ENCODE measurements around the gene CPB2.

Gene CPB2

DNA sequence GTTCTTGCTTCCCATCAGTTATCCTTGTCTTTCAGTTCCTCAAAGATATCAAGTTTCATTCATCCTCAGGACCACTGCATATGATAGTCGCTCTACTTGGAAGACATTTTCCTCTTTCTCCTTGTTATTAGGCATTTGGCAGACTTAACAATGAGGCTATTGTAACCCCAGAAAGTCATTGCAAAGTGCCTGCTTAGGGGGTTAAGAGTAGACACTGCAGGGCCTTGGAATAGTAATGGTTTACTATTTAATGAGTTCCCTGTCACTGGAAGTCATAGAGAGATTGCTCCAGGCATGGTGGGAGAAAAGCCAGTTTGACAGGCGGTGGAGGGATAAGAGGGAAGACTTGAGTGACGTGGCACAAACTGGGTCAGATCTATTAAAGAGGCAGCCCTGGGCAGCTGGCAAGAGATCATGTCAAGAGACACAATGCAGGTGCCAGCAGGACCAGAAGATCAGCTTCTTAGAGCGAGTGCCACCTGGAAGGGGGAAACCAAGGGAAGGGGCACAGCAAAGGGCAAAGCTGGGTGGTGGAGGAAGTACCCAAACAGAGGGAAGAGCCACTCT, 16.8 kb upstream of the CPB2 start:
- Histone ChIP-seq H3K27ac (ENCODE audit: low read depth, low read length) (no peak overlapping the region), H3K79me2 (ENCODE audit: control insufficient read depth, low read length) (no peaks in the 10 kb centered on the region), H4K20me1 (ENCODE audit: control insufficient read depth, insufficient read depth, low read depth, low read length) (peaks cover 8% of the 10 kb centered on the region; the same call in 1 of the 2 replicates), H3K9me2 (replicated peaks; ENCODE audit: control insufficient read depth, low read length) (no peaks in the 10 kb centered on the region), H3K36me3 (ENCODE audit: control insufficient read depth, low read length) (peaks cover 13% of the 10 kb centered on the region), H3K4me2 (ENCODE audit: low read length) (no peak overlapping the region), H3F3A (ENCODE audit: control insufficient read depth, insufficient read depth) (peaks cover 14% of the 10 kb centered on the region), H3K4me3 (ENCODE audit: low read length) (no peak overlapping the region), H3K9me3 (ENCODE audit: control insufficient read depth, insufficient read depth, low read length) (no peaks in the 10 kb centered on the region), H3K4me1 (ENCODE audit: control insufficient read depth, low read length) (peaks cover 14% of the 10 kb centered on the region), H3K27me3 (ENCODE audit: control insufficient read depth, low read length) (peaks cover 13% of the 10 kb centered on the region)
- TF ChIP-seq, protein P1, sequence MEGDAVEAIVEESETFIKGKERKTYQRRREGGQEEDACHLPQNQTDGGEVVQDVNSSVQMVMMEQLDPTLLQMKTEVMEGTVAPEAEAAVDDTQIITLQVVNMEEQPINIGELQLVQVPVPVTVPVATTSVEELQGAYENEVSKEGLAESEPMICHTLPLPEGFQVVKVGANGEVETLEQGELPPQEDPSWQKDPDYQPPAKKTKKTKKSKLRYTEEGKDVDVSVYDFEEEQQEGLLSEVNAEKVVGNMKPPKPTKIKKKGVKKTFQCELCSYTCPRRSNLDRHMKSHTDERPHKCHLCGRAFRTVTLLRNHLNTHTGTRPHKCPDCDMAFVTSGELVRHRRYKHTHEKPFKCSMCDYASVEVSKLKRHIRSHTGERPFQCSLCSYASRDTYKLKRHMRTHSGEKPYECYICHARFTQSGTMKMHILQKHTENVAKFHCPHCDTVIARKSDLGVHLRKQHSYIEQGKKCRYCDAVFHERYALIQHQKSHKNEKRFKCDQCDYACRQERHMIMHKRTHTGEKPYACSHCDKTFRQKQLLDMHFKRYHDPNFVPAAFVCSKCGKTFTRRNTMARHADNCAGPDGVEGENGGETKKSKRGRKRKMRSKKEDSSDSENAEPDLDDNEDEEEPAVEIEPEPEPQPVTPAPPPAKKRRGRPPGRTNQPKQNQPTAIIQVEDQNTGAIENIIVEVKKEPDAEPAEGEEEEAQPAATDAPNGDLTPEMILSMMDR (IDR thresholded peaks at IDR 0.05; ENCODE audit: low read depth, low read length, poor library complexity, severe bottlenecking) = no peak
- TF ChIP-seq EZH2phosphoT487 (IDR thresholded peaks at IDR 0.05; ENCODE audit: borderline replicate concordance, low read length) = no peak

DNA sequence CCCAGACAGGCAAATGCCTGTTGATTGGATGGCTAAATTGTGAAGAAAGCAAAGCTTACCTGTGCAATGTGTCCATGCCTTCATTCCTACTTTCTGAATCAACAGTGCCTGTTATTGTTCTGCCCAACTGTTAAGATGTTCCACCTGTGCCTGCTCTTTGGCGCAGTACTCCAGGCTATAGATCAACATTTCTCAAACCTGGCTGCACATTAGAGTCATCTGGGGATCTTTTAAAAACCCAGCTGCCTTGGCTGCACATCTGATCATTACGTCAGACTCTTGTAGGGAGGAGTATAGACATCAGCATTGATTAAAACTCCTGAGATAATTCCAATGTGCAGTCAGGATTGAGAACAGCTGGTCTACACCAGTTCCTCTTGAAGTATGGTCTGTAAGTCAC, 16.2 kb upstream of the CPB2 start:
- Histone ChIP-seq H3K4me3 (ENCODE audit: low read length) (no peak overlapping the region), H3F3A (ENCODE audit: control insufficient read depth, insufficient read depth) (peaks cover 11% of the 10 kb centered on the region), H3K27me3 (ENCODE audit: control insufficient read depth, low read length) (peaks cover 13% of the 10 kb centered on the region), H3K4me2 (ENCODE audit: low read length) (no peak overlapping the region), H3K9me3 (ENCODE audit: control insufficient read depth, insufficient read depth, low read length) (no peaks in the 10 kb centered on the region), H3K9me2 (replicated peaks; ENCODE audit: control insufficient read depth, low read length) (no peaks in the 10 kb centered on the region), H4K20me1 (ENCODE audit: control insufficient read depth, insufficient read depth, low read depth, low read length) (peaks cover 3% of the 10 kb centered on the region; the same call in 1 of the 2 replicates), H3K79me2 (ENCODE audit: control insufficient read depth, low read length) (no peaks in the 10 kb centered on the region), H3K36me3 (ENCODE audit: control insufficient read depth, low read length) (peaks cover 6% of the 10 kb centered on the region), H3K4me1 (ENCODE audit: control insufficient read depth, low read length) (peaks cover 10% of the 10 kb centered on the region), H3K27ac (ENCODE audit: low read depth, low read length) (no peak overlapping the region)
- TF ChIP-seq, protein P1 (IDR thresholded peaks at IDR 0.05; ENCODE audit: low read depth, low read length, poor library complexity, severe bottlenecking) = no peak
- TF ChIP-seq EZH2phosphoT487 (IDR thresholded peaks at IDR 0.05; ENCODE audit: borderline replicate concordance, low read length) = no peak

DNA sequence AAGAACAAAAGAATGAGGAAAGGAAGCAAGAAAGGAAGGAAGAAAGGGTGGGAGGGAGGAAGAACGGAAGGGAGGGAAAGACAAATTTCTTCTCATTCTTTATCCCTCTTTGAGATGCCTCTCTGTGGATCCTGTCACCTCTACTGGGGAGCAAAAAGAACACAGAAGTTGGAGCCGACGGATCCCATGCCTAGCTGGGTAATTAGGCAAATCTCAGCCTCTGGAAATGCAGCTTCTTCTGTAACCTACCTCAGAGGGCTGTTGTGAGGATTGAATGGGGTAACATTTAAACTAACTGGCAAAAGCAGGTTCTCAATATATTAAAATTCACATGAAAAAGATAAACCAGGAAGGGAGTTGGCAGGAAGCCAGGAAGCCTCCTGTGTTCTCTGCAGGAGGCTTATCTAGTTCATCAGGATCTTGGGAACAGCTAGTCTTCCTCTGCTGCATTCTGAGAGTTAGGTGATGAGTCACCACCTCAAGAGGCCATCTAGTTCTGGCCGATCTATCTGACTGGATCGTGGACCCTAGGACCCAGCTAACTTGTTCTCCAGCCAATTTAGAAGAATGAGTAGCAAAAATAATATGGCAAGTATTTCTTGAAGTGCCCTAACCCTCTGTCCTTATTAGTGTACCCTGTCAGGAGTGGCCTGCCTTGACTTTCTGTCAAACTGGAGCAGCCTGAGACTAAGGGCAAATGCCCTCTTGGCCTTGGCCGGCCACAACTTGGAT, 15.2 kb upstream of the CPB2 start:
- Histone ChIP-seq H3K4me1 (ENCODE audit: control insufficient read depth, low read length) (0 out of 2 replicates have a peak, but pooled peaks cover under 1% of the 10 kb centered on the region), H3K9me2 (replicated peaks; ENCODE audit: control insufficient read depth, low read length) (no peaks in the 10 kb centered on the region), H3K36me3 (ENCODE audit: control insufficient read depth, low read length) (no peaks in the 10 kb centered on the region), H3K79me2 (ENCODE audit: control insufficient read depth, low read length) (no peaks in the 10 kb centered on the region), H3K4me3 (ENCODE audit: low read length) (no peak overlapping the region), H3K27me3 (ENCODE audit: control insufficient read depth, low read length) (peaks cover 13% of the 10 kb centered on the region), H4K20me1 (ENCODE audit: control insufficient read depth, insufficient read depth, low read depth, low read length) (no peaks in the 10 kb centered on the region), H3K4me2 (ENCODE audit: low read length) (no peak overlapping the region), H3F3A (ENCODE audit: control insufficient read depth, insufficient read depth) (peaks cover 2% of the 10 kb centered on the region; the same call in 1 of the 2 replicates), H3K9me3 (ENCODE audit: control insufficient read depth, insufficient read depth, low read length) (no peaks in the 10 kb centered on the region), H3K27ac (ENCODE audit: low read depth, low read length) (no peak overlapping the region)
- TF ChIP-seq, protein P1 (IDR thresholded peaks at IDR 0.05; ENCODE audit: low read depth, low read length, poor library complexity, severe bottlenecking) = no peak
- TF ChIP-seq EZH2phosphoT487 (IDR thresholded peaks at IDR 0.05; ENCODE audit: borderline replicate concordance, low read length) = no peak

Measured in DOHH2 (cell line).